Endothelial cell (in vitro differentiated cells): ENCODE measurements around the gene ZBED4. TPM values are rescaled to one million over a fixed set of nuclear protein-coding genes. Genes with fewer than 3 reads are reported as not detected.

Experiments used
- DNase-seq: peaks from one replicate; pipeline ENCODE4 v3.0.0; 2021; ENCODE audit warnings: low spot score
- H3K27ac Mint-ChIP-seq: one replicate; pipeline ENCODE4 v1.8.0; 2021; ENCODE audit warnings: mixed read lengths, inconsistent platforms; ENCODE audit not compliant: unreplicated experiment
- H3K27me3 Mint-ChIP-seq: one replicate; pipeline ENCODE4 v1.8.0; 2021; ENCODE audit warnings: mild to moderate bottlenecking, moderate library complexity, mixed read lengths, inconsistent platforms; ENCODE audit not compliant: unreplicated experiment
- H3K36me3 Mint-ChIP-seq: one replicate; pipeline ENCODE4 v1.8.0; 2021; ENCODE audit warnings: mild to moderate bottlenecking, low read depth, mixed read lengths, inconsistent platforms; ENCODE audit not compliant: unreplicated experiment
- H3K4me1 Mint-ChIP-seq: one replicate; pipeline ENCODE4 v1.8.0; 2021; ENCODE audit warnings: mild to moderate bottlenecking, mixed read lengths, inconsistent platforms; ENCODE audit not compliant: unreplicated experiment
- H3K4me3 Mint-ChIP-seq: one replicate; pipeline ENCODE4 v1.8.0; 2021; ENCODE audit warnings: mild to moderate bottlenecking, mixed read lengths, inconsistent platforms; ENCODE audit not compliant: unreplicated experiment
- H3K9me3 Mint-ChIP-seq: one replicate; pipeline ENCODE4 v1.8.0; 2021; ENCODE audit warnings: mixed read lengths, inconsistent platforms; ENCODE audit not compliant: unreplicated experiment
- CTCF ChIP-seq: fragments of 200-600 bp; sonication (generic); IDR thresholded peaks from one replicate; pipeline ENCODE4 v1.5.0; 2021; ENCODE audit warnings: antibody characterized with exemption; ENCODE audit not compliant: unreplicated experiment
- total RNA-seq: library from RNA; stranded (reverse); fragmentation: NEBNext Ultra II Directional; extraction: Animal tissue kit (Norgen Biotek cat#: 25700); gene quantifications from one replicate; pipeline ENCODE4 v1.2.1, GENCODE V29; 2021; ENCODE audit not compliant: unreplicated experiment

ZBED4 gene
- total RNA-seq, 1 donor from 2014 or later = 22.6 TPM

DNA sequence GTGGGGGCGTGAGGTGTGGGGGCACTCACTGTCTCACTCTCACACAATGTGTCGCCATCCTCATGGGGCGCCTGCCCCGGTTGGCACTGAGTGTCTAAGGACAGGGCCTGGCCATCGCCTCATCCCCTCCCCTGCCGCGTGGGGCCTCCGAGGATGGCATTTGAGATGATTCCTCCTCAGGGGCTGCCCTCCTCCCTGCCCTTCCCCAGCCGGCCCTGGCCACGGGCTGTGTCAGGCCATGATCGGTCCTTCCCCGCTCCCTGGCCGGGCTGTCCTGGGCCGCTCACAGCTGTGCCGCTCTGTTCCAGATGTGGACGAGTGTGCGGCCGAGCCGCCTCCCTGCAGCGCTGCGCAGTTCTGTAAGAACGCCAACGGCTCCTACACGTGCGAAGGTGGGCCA is 69.3 kb downstream of the ZBED4 start:
- DNase-seq = no peak
- Mint-ChIP-seq H3K4me1 (peaks cover 38% of the 10 kb centered on the region), H3K27me3 (peaks cover 10% of the 10 kb centered on the region), H3K36me3 (peaks cover 28% of the 10 kb centered on the region), H3K9me3 (no peaks in the 10 kb centered on the region), H3K27ac (no peak overlapping the region), H3K4me3 (peak overlapping the region; percentile 72)
- TF ChIP-seq CTCF = no peak

GRCh38 chr22:49923445-49923844 is 69.8 kb downstream of the ZBED4 start:
- Mint-ChIP-seq H3K36me3 (peaks cover 28% of the 10 kb centered on the region), H3K27ac (peak overlapping the region; percentile 37), H3K27me3 (peaks cover 10% of the 10 kb centered on the region), H3K9me3 (no peaks in the 10 kb centered on the region), H3K4me1 (peaks cover 38% of the 10 kb centered on the region), H3K4me3 (peak overlapping the region; percentile 72)
- TF ChIP-seq CTCF = no peak
- no peak for DNase-seq

GRCh38 chr22:49924113-49924833 is 70.6 kb downstream of the ZBED4 start:
- H3K4me1 Mint-ChIP-seq = peaks cover 36% of the 10 kb centered on the region
- peaks cover 28% of the 10 kb centered on the region for H3K36me3 Mint-ChIP-seq
- H3K9me3 Mint-ChIP-seq = no peaks in the 10 kb centered on the region
- H3K4me3 Mint-ChIP-seq = no peak overlapping the region
- no peak overlapping the region for H3K27ac Mint-ChIP-seq
- peaks cover 10% of the 10 kb centered on the region for H3K27me3 Mint-ChIP-seq
- DNase-seq = no peak
- no peak for TF ChIP-seq CTCF

GRCh38 chr22:49925525-49926128 is 72.0 kb downstream of the ZBED4 start:
- peak overlapping the region; percentile 11 for H3K27ac Mint-ChIP-seq
- no peak for DNase-seq
- H3K4me3 Mint-ChIP-seq = peak overlapping the region; percentile 58
- H3K9me3 Mint-ChIP-seq = no peaks in the 10 kb centered on the region
- H3K27me3 Mint-ChIP-seq = peaks cover 9% of the 10 kb centered on the region
- peaks cover 25% of the 10 kb centered on the region for H3K36me3 Mint-ChIP-seq
- no peak for TF ChIP-seq CTCF
- peaks cover 26% of the 10 kb centered on the region for H3K4me1 Mint-ChIP-seq

- Mint-ChIP-seq H3K27ac (no peak overlapping the region), H3K9me3 (no peaks in the 10 kb centered on the region), H3K36me3 (peaks cover 25% of the 10 kb centered on the region), H3K4me3 (no peak overlapping the region), H3K4me1 (peaks cover 29% of the 10 kb centered on the region), H3K27me3 (peaks cover 9% of the 10 kb centered on the region)
- no peak for DNase-seq
- no peak for TF ChIP-seq CTCF
Measured at GRCh38 chr22:49926916-49927315, 73.3 kb downstream of the ZBED4 start.
